Motor neuron (in vitro differentiated cells): ENCODE data around the gene RNF43. TPM values are rescaled to one million over a fixed set of nuclear protein-coding genes. Genes with fewer than 3 reads are reported as not detected.
"Not testable (repeated sequence)": the region's sequence is repeated elsewhere in the genome, so short reads cannot be mapped to it uniquely, and the experiment has no call there.

ENCODE experiments used
- ATAC-seq, 8 experiments: fragments of 200-7000 bp; cut with Tn5 transposase; replicated peaks in 6 of 8; 2 replicates each; pipeline ENCODE4 v1.8.0; 2021; ENCODE audit warnings: mild to moderate bottlenecking in 8 of 8, moderate library complexity in 8 of 8
- H3K27ac ChIP-seq, 2 donors: fragments of 250-450 bp; sonication (Bioruptor Pico); 2 replicates each; pipeline ENCODE4 v1.9.0; 2021; ENCODE audit warnings: antibody characterized with exemption in 2 of 2, mild to moderate bottlenecking in 2 of 2, moderate library complexity in 1 of 2
- H3K4me1 ChIP-seq, 2 donors: fragments of 250-450 bp; sonication (Bioruptor Pico); replicated peaks in 1 of 2; 2 replicates each; pipeline ENCODE4 v1.6.1; 2021; ENCODE audit warnings: antibody characterized with exemption in 2 of 2, mild to moderate bottlenecking in 2 of 2, moderate library complexity in 1 of 2
- H3K4me3 ChIP-seq, 5 donors: fragments of 250-450 bp; sonication (Bioruptor Pico); 2 replicates each; pipeline ENCODE4 v1.9.0; 2021; ENCODE audit warnings: antibody characterized with exemption in 5 of 5, mild to moderate bottlenecking in 5 of 5, moderate library complexity in 4 of 5
- WGBS, 10 experiments: fragments of 450-650 bp; shearing (Covaris generic); methylation state at CpG; one replicate each; pipeline ENCODE4 v1.0.0; 2022; 5-methylcytosine and 5-hydroxymethylcytosine counted together
- in situ Hi-C, 9 experiments: fragments of 400-800 bp; cut with MboI; loops; one replicate each; pipeline ENCODE4 v1.15.0; 2021; ENCODE audit warnings: low sequenced_read_pairs in 9 of 9, low pct_unique_long_range_greater_than_20kb in 2 of 9; ENCODE audit not compliant: unreplicated experiment in 9 of 9
- total RNA-seq, 8 experiments: library from RNA; unstranded; fragments of 300-600 nt; gene quantifications; 2 replicates each; pipeline versions ENCODE4 v1.2.3 to v1.2.4, GENCODE V29; 2022

RNF43 gene
- total RNA-seq, 8 experiments from 2014 or later = 0.11 to 2.1 (median 0.41) TPM; not detected in 1

GRCh38 chr17:58400826-58401225, 16.5 kb downstream of the RNF43 start:
- in situ Hi-C loops = no loop called here

GRCh38 chr17:58399974-58400373, 17.4 kb downstream of the RNF43 start:
- no peaks in the 10 kb centered on the region for H3K4me1 ChIP-seq
- H3K27ac ChIP-seq = no peak overlapping the region
- no peak for ATAC-seq
- in situ Hi-C loops = no loop called here
- WGBS, 10 experiments = 0 to 100% (median 84%) methylated on average over 1 to 3 of the region's 3 CpGs
- H3K4me3 ChIP-seq = no peak overlapping the region

More at GRCh38 chr17:58400826-58401225, 16.5 kb downstream of the RNF43 start:
- Histone ChIP-seq H3K4me3 (no peak overlapping the region), H3K27ac (no peak overlapping the region), H3K4me1 (no peaks in the 10 kb centered on the region)
- ATAC-seq = no peak

GRCh38 chr17:58398574-58399266, 18.6 kb downstream of the RNF43 start:
- no peak overlapping the region for H3K4me3 ChIP-seq
- ATAC-seq = no peak
- WGBS, 10 experiments = 0 to 37% (median 11%) methylated on average over 1 to 3 of the region's 3 CpGs; no CpG with 5 or more reads in 2 of the 10 experiments
- no peak overlapping the region for H3K27ac ChIP-seq
- in situ Hi-C loops = no loop called here
- H3K4me1 ChIP-seq = no peaks in the 10 kb centered on the region

- in situ Hi-C loops, ATAC-seq: not testable (repeated sequence)
- WGBS, 10 experiments = 42 to 100% (median 83%) methylated on average over 2 to 5 of the region's 5 CpGs
Measured at GRCh38 chr17:58397421-58397820, 19.9 kb downstream of the RNF43 start.

GRCh38 chr17:58396173-58396572, 21.2 kb downstream of the RNF43 start:
- no peak for ATAC-seq
- Histone ChIP-seq H3K27ac (no peak overlapping the region), H3K4me1 (no peaks in the 10 kb centered on the region), H3K4me3 (no peak overlapping the region)
- in situ Hi-C loops = no loop called here
- WGBS, 10 experiments = 0 to 100% (median 68%) methylated on average over 1 to 4 of the region's 4 CpGs

More at GRCh38 chr17:58397421-58397820, 19.9 kb downstream of the RNF43 start:
- H3K4me3 ChIP-seq, H3K4me1 ChIP-seq, H3K27ac ChIP-seq: not testable (repeated sequence)

GRCh38 chr17:58394534-58395223, 22.7 kb downstream of the RNF43 start:
- no peak for ATAC-seq
- in situ Hi-C loops = no loop called here
- 7 to 91% (median 76%) methylated on average over 1 to 3 of the region's 3 CpGs for WGBS, 10 experiments
- H3K4me1 ChIP-seq = no peaks in the 10 kb centered on the region
- H3K27ac ChIP-seq = no peak overlapping the region
- H3K4me3 ChIP-seq = no peak overlapping the region

- in situ Hi-C loops = no loop called here
- WGBS, 10 experiments = 0 to 56% (median 31%) methylated on average over 2 to 10 of the region's 10 CpGs; no CpG with 5 or more reads in 4 of the 10 experiments
- Histone ChIP-seq H3K4me1 (no peaks in the 10 kb centered on the region), H3K27ac (no peak overlapping the region), H3K4me3 (no peak overlapping the region)
- peak in 3 of 8 experiments; percentile 46 to 95 (median 73) for ATAC-seq
Measured at GRCh38 chr17:58391302-58391984, 25.9 kb downstream of the RNF43 start.

- no peak for ATAC-seq
- Histone ChIP-seq H3K4me1 (no peaks in the 10 kb centered on the region), H3K27ac (no peak overlapping the region), H3K4me3 (no peak overlapping the region)
- in situ Hi-C loops = no loop called here
- WGBS, 10 experiments = 0 to 100% (median 69%) methylated on average over 1 to 2 of the region's 2 CpGs; no CpG with 5 or more reads in 4 of the 10 experiments
Measured at GRCh38 chr17:58390884-58391283, 26.4 kb downstream of the RNF43 start.

- Histone ChIP-seq H3K4me3 (no peak overlapping the region), H3K27ac (no peak overlapping the region), H3K4me1 (no peaks in the 10 kb centered on the region)
- 0 to 73% (median 33%) methylated on average over 1 to 3 of the region's 3 CpGs for WGBS, 10 experiments
- in situ Hi-C loops = no loop called here
- ATAC-seq = no peak
Measured at GRCh38 chr17:58388302-58389190, 28.8 kb downstream of the RNF43 start.

GRCh38 chr17:58387834-58388233, 29.5 kb downstream of the RNF43 start:
- 0 to 100% (median 25%) methylated on average over 1 of the region's 1 CpG; no CpG with 5 or more reads in 5 of the 10 experiments for WGBS, 10 experiments
- Histone ChIP-seq H3K27ac (no peak overlapping the region), H3K4me1 (no peaks in the 10 kb centered on the region), H3K4me3 (no peak overlapping the region)
- in situ Hi-C loops = no loop called here
- ATAC-seq = no peak

- in situ Hi-C loops = no loop called here
- no peaks in the 10 kb centered on the region for H3K4me1 ChIP-seq
- H3K27ac ChIP-seq = no peak overlapping the region
- ATAC-seq = no peak
- 0 to 100% (median 54%) methylated on average over 1 to 3 of the region's 3 CpGs for WGBS, 10 experiments
- no peak overlapping the region for H3K4me3 ChIP-seq
Measured at GRCh38 chr17:58386708-58387107, 30.6 kb downstream of the RNF43 start.

- ATAC-seq = no peak
- H3K27ac ChIP-seq = no peak overlapping the region
- WGBS, 10 experiments = 0 to 100% (median 78%) methylated on average over 1 to 4 of the region's 4 CpGs
- no peaks in the 10 kb centered on the region for H3K4me1 ChIP-seq
- in situ Hi-C loops = no loop called here
- H3K4me3 ChIP-seq = no peak overlapping the region
Measured at GRCh38 chr17:58385359-58385899, 31.9 kb downstream of the RNF43 start.
